GM19397 (cell line): ENCODE data around the gene DEPDC5.

Experiments used
- ATAC-seq: cut with Tn5 transposase; IDR thresholded peaks from one replicate; pipeline ENCODE4 v1.9.1; 2021; ENCODE audit warnings: mild to moderate bottlenecking, moderate library complexity; ENCODE audit not compliant: unreplicated experiment

The DEPDC5 gene

DNA sequence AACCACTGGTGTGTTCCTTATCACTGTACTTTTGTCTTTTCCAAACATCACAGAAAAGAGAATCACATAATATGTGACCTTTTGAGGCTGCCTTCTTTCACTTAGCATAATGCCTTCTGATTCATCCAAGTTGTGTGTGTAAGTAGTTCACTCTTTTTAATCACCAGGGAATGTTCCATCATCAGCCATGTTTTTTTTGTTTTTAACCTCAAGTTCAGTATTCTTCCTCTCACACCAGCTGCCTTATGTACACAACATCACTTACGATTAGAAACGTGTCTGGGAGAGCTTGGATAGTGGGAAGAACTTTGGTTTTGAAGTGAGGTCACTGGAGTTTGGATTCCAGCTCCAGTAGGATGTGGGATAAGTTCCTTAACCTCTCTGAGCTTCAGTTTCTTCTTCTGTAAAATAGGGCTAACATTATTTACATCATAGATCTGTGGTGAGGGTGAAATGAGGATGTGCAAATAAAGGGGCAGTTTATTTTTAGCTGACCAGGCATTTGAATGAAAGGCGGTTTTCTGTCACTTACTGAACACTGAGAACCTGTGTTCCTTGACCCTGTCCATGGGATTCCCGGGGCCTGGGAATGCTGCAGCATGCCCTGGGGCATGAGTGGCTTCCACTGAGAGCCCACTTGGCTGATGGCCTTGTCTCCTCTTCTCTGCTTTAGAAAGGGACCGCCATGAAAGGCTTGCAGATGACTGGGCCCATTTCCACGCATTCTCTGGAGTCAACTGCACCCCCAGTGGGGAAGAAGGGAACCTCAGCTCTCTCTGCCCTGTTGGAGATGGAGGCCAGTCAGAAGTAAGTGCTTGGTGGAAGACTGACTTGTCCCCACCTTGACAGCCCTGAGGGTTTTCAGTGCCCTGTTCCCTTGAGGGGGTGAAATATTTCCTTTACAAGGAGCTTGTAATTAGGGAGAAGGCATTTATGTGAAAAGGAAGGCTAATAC is 92.6 kb downstream of the DEPDC5 start:
- no peak for ATAC-seq

DNA sequence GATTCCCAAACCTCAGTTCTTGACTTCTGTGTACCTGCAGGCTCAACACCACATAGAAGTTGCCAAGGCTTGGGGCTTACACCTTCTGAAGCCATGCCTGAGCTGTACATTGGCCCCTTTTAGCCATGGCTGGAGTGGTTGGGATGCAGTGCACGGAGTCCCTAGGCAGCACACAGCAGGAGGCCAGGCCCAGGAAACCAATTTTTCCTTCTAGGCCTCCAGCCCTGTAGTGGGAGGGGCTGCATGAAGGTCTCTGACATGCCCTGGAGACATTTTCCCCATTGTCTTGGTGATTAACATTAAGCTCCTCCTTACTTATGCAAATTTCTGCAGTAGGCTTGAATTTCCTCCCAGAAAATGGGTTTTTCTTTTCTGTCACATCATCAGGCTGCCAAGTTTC is 94.6 kb downstream of the DEPDC5 start:
- no peak for ATAC-seq

DNA sequence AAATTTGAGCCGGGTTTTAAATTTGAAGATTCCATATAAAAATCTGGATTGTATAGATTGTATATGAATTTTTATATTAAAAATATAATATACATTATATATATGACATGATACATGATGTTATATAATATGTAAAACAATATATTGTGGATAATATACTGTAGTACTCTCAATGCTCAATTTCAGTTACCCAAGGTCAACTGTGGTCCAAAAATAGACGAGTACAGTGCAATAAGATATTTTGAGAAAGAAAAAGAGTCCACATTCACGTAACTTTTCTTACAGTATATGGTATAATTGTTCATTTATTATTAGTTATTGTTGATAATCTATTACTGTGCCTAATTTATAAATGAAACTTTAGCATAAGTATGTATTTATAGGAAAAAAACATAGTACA is 96.3 kb downstream of the DEPDC5 start:
- ATAC-seq = no peak

DNA sequence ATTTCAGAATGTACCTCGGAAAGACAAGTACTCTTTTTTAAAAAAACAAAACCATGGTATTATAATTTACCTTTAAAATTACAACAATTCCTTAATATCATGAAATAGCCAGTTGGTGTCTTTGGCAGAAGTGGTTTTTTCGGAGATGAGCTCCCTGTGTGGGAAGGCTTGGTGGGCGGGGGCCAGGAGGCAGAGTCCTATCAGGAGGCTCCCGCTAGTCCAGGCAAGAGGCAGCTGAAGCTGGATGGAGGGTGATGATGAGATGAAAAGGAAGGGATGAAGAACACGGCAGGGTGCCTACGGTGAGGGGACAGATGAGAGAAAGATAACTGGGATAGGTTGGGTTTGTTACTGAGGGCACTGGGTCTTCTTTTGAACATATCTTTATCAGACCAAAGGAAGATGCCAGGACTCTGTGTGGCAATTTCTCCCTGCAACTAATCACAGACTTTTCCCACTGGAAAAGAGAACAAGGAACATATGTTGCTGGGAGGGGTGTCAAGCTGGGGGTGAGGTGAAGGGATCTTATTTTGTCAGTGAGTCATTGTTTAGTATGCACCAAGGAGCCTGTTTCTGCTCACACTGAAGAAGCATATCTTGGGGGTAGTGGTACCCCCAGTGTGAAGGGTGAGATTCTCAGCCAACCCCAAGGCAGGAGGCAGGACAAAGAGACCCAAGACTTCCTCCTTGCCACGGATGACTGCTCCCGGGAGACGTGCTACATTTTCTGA is 99.0 kb downstream of the DEPDC5 start:
- ATAC-seq = no peak

DNA sequence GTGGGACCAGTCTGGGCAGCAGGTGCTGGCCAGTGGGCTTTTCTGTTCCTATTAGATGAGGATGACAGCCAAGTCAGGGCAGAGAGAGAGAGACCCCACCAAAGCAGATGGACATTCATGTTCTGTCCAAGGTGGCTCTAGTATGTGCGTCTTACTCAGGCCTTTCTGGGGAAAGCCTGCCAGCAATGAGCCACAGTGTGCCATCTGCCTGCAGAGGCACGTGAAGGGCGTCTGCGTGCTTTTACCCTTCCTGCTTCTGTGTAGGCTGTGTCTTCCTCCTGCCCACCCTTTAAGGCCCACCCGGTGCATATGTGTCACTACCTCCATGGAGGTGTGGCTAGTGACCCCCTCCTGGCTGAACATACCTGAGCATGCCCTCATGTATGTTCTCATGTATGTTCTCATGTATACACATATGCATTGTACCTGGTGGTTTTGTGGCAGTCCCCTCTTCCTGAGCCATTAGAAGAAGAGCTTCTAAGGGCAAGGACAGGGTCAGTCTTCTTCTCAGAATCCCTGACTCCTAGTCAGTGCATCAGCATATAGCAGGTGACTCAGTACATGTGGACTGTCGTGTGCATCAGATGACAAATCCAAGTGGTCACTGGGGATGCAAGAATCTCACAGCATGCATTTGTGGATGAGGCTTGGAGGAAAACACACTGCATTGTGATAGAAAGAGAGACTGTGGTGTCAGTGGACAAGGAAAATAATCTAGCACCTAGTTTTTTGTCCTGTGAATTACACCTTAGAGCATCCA is 100.1 kb downstream of the DEPDC5 start:
- no peak for ATAC-seq

- no peak for ATAC-seq
Observed at GRCh38 chr22:31857247-31857646, 103.4 kb downstream of the DEPDC5 start.

DNA sequence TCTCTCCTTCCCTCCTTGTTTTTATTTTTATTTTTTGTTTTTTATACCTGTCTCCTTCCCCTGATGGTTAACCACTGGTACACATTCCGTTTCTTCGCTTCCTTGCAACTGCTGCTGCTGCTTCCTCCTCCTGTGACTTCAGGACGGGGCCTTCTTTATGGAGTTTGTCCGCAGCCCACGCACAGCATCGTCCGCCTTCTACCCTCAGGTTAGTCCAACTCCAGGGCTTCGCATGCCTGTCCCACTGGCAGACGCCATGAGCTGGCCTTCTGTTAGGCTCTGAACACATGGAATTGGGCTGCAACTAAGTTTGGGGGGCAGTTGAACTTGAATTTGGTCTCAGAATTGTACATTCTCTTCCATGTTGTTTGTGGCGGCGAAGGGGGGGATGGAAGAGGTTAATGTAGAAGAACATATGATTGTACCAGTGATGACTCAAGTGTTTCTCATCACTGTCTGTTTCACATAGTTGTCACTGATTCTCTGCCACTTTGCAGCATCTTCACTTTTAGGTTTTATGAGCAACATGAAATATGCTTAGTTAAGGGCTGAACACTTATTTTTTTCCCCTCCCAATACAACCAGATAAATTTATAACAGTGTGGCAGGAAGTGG is 107.5 kb downstream of the DEPDC5 start:
- ATAC-seq = no peak

DNA sequence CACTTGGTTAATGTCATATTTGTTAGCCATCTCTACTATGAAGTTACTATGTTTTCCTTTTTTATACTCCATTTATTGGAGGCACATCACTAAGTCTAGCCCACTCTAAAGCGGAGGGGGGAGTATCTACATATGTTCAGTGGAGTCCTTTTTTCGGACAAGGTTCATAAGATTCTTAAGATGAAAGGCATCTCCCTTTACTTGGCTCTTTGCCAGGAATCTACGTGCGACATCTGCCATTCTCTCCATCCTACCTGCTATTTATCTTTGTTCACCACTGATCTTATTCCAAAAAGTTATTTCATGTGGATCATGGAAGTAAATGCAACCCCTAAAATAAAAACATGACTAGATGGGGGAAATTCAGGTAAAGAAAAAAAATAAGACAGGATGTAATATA is 113.1 kb downstream of the DEPDC5 start:
- ATAC-seq = no peak

- no peak for ATAC-seq
Observed at GRCh38 chr22:31867386-31868153, 113.8 kb downstream of the DEPDC5 start.

GRCh38 chr22:31869739-31870138 is 115.9 kb downstream of the DEPDC5 start:
- ATAC-seq = no peak

DNA sequence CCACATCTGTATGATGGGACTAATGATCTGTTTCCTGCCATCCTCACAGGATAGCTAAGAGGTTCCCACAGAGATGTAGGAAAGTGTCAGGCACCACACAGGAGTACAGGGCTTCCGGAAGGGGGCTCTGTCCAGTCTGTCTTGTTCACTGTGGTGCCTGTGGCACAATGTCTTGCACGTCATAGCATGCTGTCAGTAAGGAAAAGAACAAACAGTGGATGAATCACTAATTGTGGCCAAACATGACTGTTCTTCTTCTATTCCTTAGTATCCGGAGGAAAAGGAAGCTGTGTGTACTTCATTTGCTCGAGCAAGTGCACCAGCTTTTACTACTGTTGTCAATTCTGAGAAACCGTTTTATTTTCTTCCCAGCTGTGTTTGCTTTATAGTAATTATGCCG is 117.1 kb downstream of the DEPDC5 start:
- ATAC-seq = no peak

- ATAC-seq = no peak
Observed at GRCh38 chr22:31871480-31871879, 117.7 kb downstream of the DEPDC5 start.

- no peak for ATAC-seq
Observed at GRCh38 chr22:31872209-31872608, 118.4 kb downstream of the DEPDC5 start.

GRCh38 chr22:31874821-31875220 is 121.0 kb downstream of the DEPDC5 start:
- no peak for ATAC-seq

- no peak for ATAC-seq
Observed at GRCh38 chr22:31876156-31876920, 122.5 kb downstream of the DEPDC5 start.

DNA sequence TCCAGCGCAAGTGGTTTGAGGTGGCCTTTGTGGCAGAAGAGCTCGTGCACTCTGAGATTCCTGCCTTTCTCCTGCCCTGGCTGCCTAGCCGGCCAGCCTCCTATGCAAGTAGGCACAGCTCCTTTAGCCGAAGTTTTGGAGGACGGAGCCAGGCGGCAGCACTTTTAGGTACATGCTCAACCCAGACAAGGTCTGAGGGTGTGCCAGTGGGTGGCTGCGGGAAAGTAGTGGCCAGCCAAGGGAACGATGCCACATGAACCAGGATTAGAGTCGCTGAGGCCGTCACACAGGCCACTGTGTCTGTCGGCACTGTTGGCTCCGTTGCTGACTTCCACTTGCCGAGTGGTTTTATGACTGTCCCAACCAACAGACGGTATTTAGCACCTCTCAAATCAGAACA is 125.8 kb downstream of the DEPDC5 start:
- ATAC-seq = no peak

- no peak for ATAC-seq
Observed at GRCh38 chr22:31881200-31881599, 127.4 kb downstream of the DEPDC5 start.

GRCh38 chr22:31881865-31882264 is 128.0 kb downstream of the DEPDC5 start:
- no peak for ATAC-seq

DNA sequence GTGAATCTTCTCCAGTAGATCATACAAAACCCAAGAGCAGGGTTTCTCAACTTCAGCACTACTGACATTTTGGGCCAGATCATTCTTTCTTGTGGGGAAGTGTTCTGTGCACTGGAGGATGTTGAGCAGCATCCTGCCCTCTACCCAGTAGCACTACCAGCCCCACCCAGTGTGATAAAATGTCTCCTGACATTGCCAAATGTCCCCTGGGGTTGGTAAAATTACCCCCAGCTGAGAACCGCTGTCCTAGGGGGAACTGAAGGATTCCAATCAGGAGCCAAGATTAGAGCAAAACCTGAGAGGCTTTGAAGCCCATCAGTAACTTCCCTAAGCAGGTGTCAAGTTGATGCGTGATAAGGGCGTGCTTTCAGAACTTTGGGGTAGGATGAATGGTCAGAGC is 129.2 kb downstream of the DEPDC5 start:
- ATAC-seq = no peak
